Activated CD8-positive, alpha-beta memory T cell treated with anti-CD3 and anti-CD28 coated beads, Interleukin-2, amount 10 ng/mL, durations not matched to agents 7 days and 5 days (primary cell): ENCODE results near the gene HDC. TPM values are rescaled to one million over a fixed set of nuclear protein-coding genes. Genes with fewer than 3 reads are reported as not detected.

Source experiments
- ATAC-seq: fragments of 150-1000 bp; cut with Tn5 transposase; one replicate; pipeline ENCODE4 v1.10.0; 2021; ENCODE audit warnings: moderate library complexity
- CTCF ChIA-PET: fragments of 350-600 bp; sonication (Branson Sonifier 250); formaldehyde crosslinking; loops from one replicate; lab custom pipeline; 2021; ENCODE audit warnings: antibody characterized with exemption; lab: Charles Lee
- DNase-seq: peaks from one replicate; pipeline ENCODE4 v3.0.0-alpha.2; 2020
- H3K27ac Mint-ChIP-seq: one replicate; pipeline ENCODE4 v1.8.0; 2021; ENCODE audit warnings: mild to moderate bottlenecking, mixed read lengths
- H3K27me3 Mint-ChIP-seq: one replicate; pipeline ENCODE4 v1.8.0; 2021; ENCODE audit warnings: mixed read lengths
- H3K36me3 Mint-ChIP-seq: one replicate; pipeline ENCODE4 v1.8.0; 2021; ENCODE audit warnings: mild to moderate bottlenecking, mixed read lengths
- H3K4me1 Mint-ChIP-seq: one replicate; pipeline ENCODE4 v1.8.0; 2021; ENCODE audit warnings: mixed read lengths
- H3K4me3 Mint-ChIP-seq: one replicate; pipeline ENCODE4 v1.8.0; 2021; ENCODE audit warnings: mild to moderate bottlenecking, moderate library complexity, mixed read lengths
- H3K9me3 Mint-ChIP-seq: one replicate; pipeline ENCODE4 v1.8.0; 2022; ENCODE audit warnings: low read depth, mixed read lengths
- total RNA-seq, 2 experiments: library from RNA; stranded (reverse); gene quantifications; one replicate each; pipeline ENCODE4 v1.2.3, GENCODE V29; 2021

The HDC gene
- total RNA-seq: under 1 TPM in 1 of 2 experiments, not detected in 1; 0.40 TPM

GRCh38 chr15:50265620-50266019 lies at the start of gene HDC:
HDC (minus strand) TSS chr15:50265726; CDS start chr15:50265623, 103 bp downstream.
- no peak within 1 kb of the TSS for H3K27ac Mint-ChIP-seq
- peaks cover 37% of the 10 kb centered on the region for H3K4me1 Mint-ChIP-seq
- H3K27me3 Mint-ChIP-seq: no peaks in the 10 kb centered on the region

GRCh38 chr15:50312636-50313035 lies 47.1 kb upstream of the HDC start:
- peaks cover 22% of the 10 kb centered on the region for H3K36me3 Mint-ChIP-seq
- DNase-seq: no peak
- H3K27me3 Mint-ChIP-seq: no peaks in the 10 kb centered on the region
- ATAC-seq: no peak
- H3K4me3 Mint-ChIP-seq: no peak overlapping the region
- H3K27ac Mint-ChIP-seq: no peak overlapping the region
- H3K4me1 Mint-ChIP-seq: peaks cover 28% of the 10 kb centered on the region
- CTCF ChIA-PET: interaction anchor here (0.6 to 1.3 kb wide), 3 partner anchors 50 to 131 kb away, joined by 3 to 4 read pairs (median 4); no protein-coding TSS in a partner anchor
- peaks cover 8% of the 10 kb centered on the region for H3K9me3 Mint-ChIP-seq

More at GRCh38 chr15:50265620-50266019, at the start of gene HDC:
- no peak for ATAC-seq
- peaks cover 3% of the 10 kb centered on the region for H3K36me3 Mint-ChIP-seq
- H3K4me3 Mint-ChIP-seq: no peak within 1 kb of the TSS
- CTCF ChIA-PET: interaction anchor here (1.3 kb wide), 1 partner anchor 14 kb away, joined by 3 read pairs; no protein-coding TSS in a partner anchor
- H3K9me3 Mint-ChIP-seq: no peaks in the 10 kb centered on the region
- DNase-seq: no peak

- peaks cover 37% of the 10 kb centered on the region for H3K36me3 Mint-ChIP-seq
- DNase-seq (no peak), ATAC-seq (no peak)
- H3K27ac Mint-ChIP-seq: no peak overlapping the region
- peaks cover 13% of the 10 kb centered on the region for H3K9me3 Mint-ChIP-seq
- H3K4me3 Mint-ChIP-seq: no peak overlapping the region
- CTCF ChIA-PET: no interaction called here
- H3K4me1 Mint-ChIP-seq: peaks cover 13% of the 10 kb centered on the region
- no peaks in the 10 kb centered on the region for H3K27me3 Mint-ChIP-seq
Measured at GRCh38 chr15:50307799-50308198, 42.3 kb upstream of the HDC start.

GRCh38 chr15:50304836-50305235 lies 39.3 kb upstream of the HDC start:
- Mint-ChIP-seq H3K36me3 (peaks cover 56% of the 10 kb centered on the region), H3K27me3 (no peaks in the 10 kb centered on the region), H3K27ac (no peak overlapping the region), H3K4me1 (peaks cover 2% of the 10 kb centered on the region), H3K9me3 (peaks cover 13% of the 10 kb centered on the region), H3K4me3 (no peak overlapping the region)
- ATAC-seq (no peak), DNase-seq (no peak)
- CTCF ChIA-PET: interaction anchor here (0.6 kb wide), 1 partner anchor 10 kb away, joined by 3 read pairs; no protein-coding TSS in a partner anchor

- Mint-ChIP-seq H3K27me3 (no peaks in the 10 kb centered on the region), H3K27ac (peak overlapping the region; percentile 25), H3K4me3 (no peak overlapping the region), H3K4me1 (no peaks in the 10 kb centered on the region), H3K36me3 (peaks cover 48% of the 10 kb centered on the region), H3K9me3 (peaks cover 4% of the 10 kb centered on the region)
- DNase-seq (no peak), ATAC-seq (no peak)
- CTCF ChIA-PET: interaction anchor here (1.3 to 4.8 kb wide), 2 partner anchors 13 to 26 kb away, joined by 3 to 19 read pairs; no protein-coding TSS in a partner anchor
Measured at GRCh38 chr15:50302581-50302980, 37.1 kb upstream of the HDC start.

- Mint-ChIP-seq H3K36me3 (peaks cover 47% of the 10 kb centered on the region), H3K4me1 (no peaks in the 10 kb centered on the region), H3K27ac (no peak overlapping the region), H3K4me3 (no peak overlapping the region), H3K9me3 (no peaks in the 10 kb centered on the region), H3K27me3 (no peaks in the 10 kb centered on the region)
- no peak for ATAC-seq
- CTCF ChIA-PET: interaction anchor here (0.7 to 1.3 kb wide), 2 partner anchors 12 to 18 kb away, joined by 3 read pairs; no protein-coding TSS in a partner anchor
- no peak for DNase-seq
Measured at GRCh38 chr15:50298340-50298739, 32.8 kb upstream of the HDC start.

GRCh38 chr15:50295966-50296365 lies 30.4 kb upstream of the HDC start:
- DNase-seq: no peak
- Mint-ChIP-seq H3K4me1 (peaks cover 2% of the 10 kb centered on the region), H3K27ac (no peak overlapping the region), H3K36me3 (peaks cover 41% of the 10 kb centered on the region), H3K4me3 (no peak overlapping the region), H3K27me3 (no peaks in the 10 kb centered on the region), H3K9me3 (no peaks in the 10 kb centered on the region)
- ATAC-seq: no peak
- CTCF ChIA-PET: interaction anchor here (1.0 to 2.7 kb wide), 3 partner anchors 20 to 114 kb away, joined by 3 to 8 read pairs (median 3); partner anchors contain the start of gene SLC27A2

GRCh38 chr15:50289749-50290148 lies 24.2 kb upstream of the HDC start:
- Mint-ChIP-seq H3K27me3 (no peaks in the 10 kb centered on the region), H3K4me1 (peaks cover 2% of the 10 kb centered on the region), H3K27ac (no peak overlapping the region), H3K4me3 (no peak overlapping the region), H3K9me3 (no peaks in the 10 kb centered on the region), H3K36me3 (peaks cover 38% of the 10 kb centered on the region)
- no peak for ATAC-seq
- CTCF ChIA-PET: no interaction called here
- no peak for DNase-seq

- DNase-seq: no peak
- Mint-ChIP-seq H3K4me1 (no peaks in the 10 kb centered on the region), H3K4me3 (no peak overlapping the region), H3K27me3 (no peaks in the 10 kb centered on the region), H3K9me3 (no peaks in the 10 kb centered on the region), H3K36me3 (peaks cover 43% of the 10 kb centered on the region), H3K27ac (no peak overlapping the region)
- CTCF ChIA-PET: no interaction called here
- no peak for ATAC-seq
Measured at GRCh38 chr15:50287324-50288116, 22.0 kb upstream of the HDC start.

GRCh38 chr15:50281427-50281826 lies 15.9 kb upstream of the HDC start:
- ATAC-seq: no peak
- Mint-ChIP-seq H3K4me3 (no peak overlapping the region), H3K36me3 (peaks cover 35% of the 10 kb centered on the region)

GRCh38 chr15:50280271-50280670 lies 14.7 kb upstream of the HDC start:
- H3K4me3 Mint-ChIP-seq: no peak overlapping the region
- DNase-seq (no peak), ATAC-seq (no peak)
- H3K9me3 Mint-ChIP-seq: no peaks in the 10 kb centered on the region
- H3K27me3 Mint-ChIP-seq: no peaks in the 10 kb centered on the region
- CTCF ChIA-PET: no interaction called here
- peaks cover 2% of the 10 kb centered on the region for H3K4me1 Mint-ChIP-seq
- H3K27ac Mint-ChIP-seq: no peak overlapping the region
- peaks cover 35% of the 10 kb centered on the region for H3K36me3 Mint-ChIP-seq

More at GRCh38 chr15:50281427-50281826, 15.9 kb upstream of the HDC start:
- Mint-ChIP-seq H3K4me1 (peaks cover 2% of the 10 kb centered on the region), H3K27me3 (no peaks in the 10 kb centered on the region), H3K27ac (no peak overlapping the region), H3K9me3 (no peaks in the 10 kb centered on the region)
- CTCF ChIA-PET: no interaction called here
- DNase-seq: no peak

- CTCF ChIA-PET: interaction anchor here (1.2 to 1.4 kb wide), 3 partner anchors 12 to 38 kb away, joined by 4 read pairs; no protein-coding TSS in a partner anchor
- Mint-ChIP-seq H3K4me1 (peaks cover 2% of the 10 kb centered on the region), H3K9me3 (no peaks in the 10 kb centered on the region), H3K27ac (no peak overlapping the region), H3K4me3 (no peak overlapping the region), H3K27me3 (no peaks in the 10 kb centered on the region), H3K36me3 (peaks cover 26% of the 10 kb centered on the region)
- DNase-seq (no peak), ATAC-seq (no peak)
Measured at GRCh38 chr15:50278496-50278895, 13.0 kb upstream of the HDC start.

- H3K9me3 Mint-ChIP-seq: no peaks in the 10 kb centered on the region
- H3K27me3 Mint-ChIP-seq: no peaks in the 10 kb centered on the region
- no peak for DNase-seq
- CTCF ChIA-PET: interaction anchor here (1.8 kb wide), 1 partner anchor 16 kb away, joined by 4 read pairs; no protein-coding TSS in a partner anchor
- no peak overlapping the region for H3K4me3 Mint-ChIP-seq
- no peak overlapping the region for H3K27ac Mint-ChIP-seq
- no peak for ATAC-seq
- H3K36me3 Mint-ChIP-seq: peaks cover 26% of the 10 kb centered on the region
- peaks cover 2% of the 10 kb centered on the region for H3K4me1 Mint-ChIP-seq
Measured at GRCh38 chr15:50277370-50277769, 11.8 kb upstream of the HDC start.
